Keratinocyte (primary cell): ENCODE results near the gene NT5DC3. TPM values are rescaled to one million over a fixed set of nuclear protein-coding genes. Genes with fewer than 3 reads are reported as not detected.

Source experiments
- DNase-seq: peaks from one replicate; pipeline ENCODE4 v3.0.0-alpha.2; 2011; ENCODE audit warnings: low read depth, missing footprints, low spot score
- FAIRE-seq: peaks from 2 replicates; lab custom pipeline; 2011; peaks lifted over from hg19 to GRCh38; lab: Jason Lieb, UNC
- H2AFZ ChIP-seq: 2 replicates; pipeline ENCODE4 v1.6.0; 2012; ENCODE audit warnings: low read length, control low read depth, inconsistent platforms; ENCODE audit not compliant: control insufficient read depth
- H3K27ac ChIP-seq: 2 replicates; pipeline ENCODE4 v1.5.1; 2011; ENCODE audit warnings: low read length; ENCODE audit not compliant: control insufficient read depth, insufficient read depth
- H3K27me3 ChIP-seq: 3 replicates; pipeline ENCODE4 v1.6.0; 2011; ENCODE audit warnings: low read length; ENCODE audit not compliant: control insufficient read depth, insufficient read depth; ENCODE audit errors: extremely low read depth
- H3K36me3 ChIP-seq, 2 experiments: 2 replicates in 1 of 2; 3 replicates in 1 of 2; pipeline ENCODE4 v1.5.1; 2011; ENCODE audit warnings: low read length in 2 of 2, mild to moderate bottlenecking in 1 of 2; ENCODE audit not compliant: control insufficient read depth in 2 of 2, insufficient read depth in 2 of 2; ENCODE audit errors: extremely low read depth in 1 of 2
- H3K4me1 ChIP-seq: 3 replicates; pipeline ENCODE4 v1.5.1; 2011; ENCODE audit warnings: low read length; ENCODE audit not compliant: control insufficient read depth, insufficient read depth; ENCODE audit errors: extremely low read depth
- H3K4me2 ChIP-seq: 3 replicates; pipeline ENCODE4 v1.6.0; 2011; ENCODE audit warnings: low read depth, low read length; ENCODE audit not compliant: control insufficient read depth, insufficient read depth; ENCODE audit errors: extremely low read depth
- H3K4me3 ChIP-seq, 3 experiments: fragments of 200-600 bp in 1 of 3; sonication (generic) in 1 of 3; 2 replicates in 2 of 3; 3 replicates in 1 of 3; pipeline ENCODE4 v1.5.1; 2011 to 2016; ENCODE audit warnings: low read length in 3 of 3, mild to moderate bottlenecking in 3 of 3, control low read depth in 2 of 3, inconsistent platforms in 1 of 3, low read depth in 1 of 3, mixed read lengths in 1 of 3, mixed run types in 1 of 3, moderate library complexity in 1 of 3; ENCODE audit not compliant: control insufficient read depth in 2 of 3, insufficient read depth in 2 of 3; ENCODE audit errors: extremely low read depth in 1 of 3
- H3K79me2 ChIP-seq: 2 replicates; pipeline ENCODE4 v1.6.0; 2012; ENCODE audit warnings: low read length; ENCODE audit not compliant: control insufficient read depth, insufficient read depth
- H3K9ac ChIP-seq: 3 replicates; pipeline ENCODE4 v1.6.0; 2011; ENCODE audit warnings: low read length; ENCODE audit not compliant: control insufficient read depth, insufficient read depth; ENCODE audit errors: extremely low read depth
- H3K9me1 ChIP-seq: 3 replicates; pipeline ENCODE4 v1.6.0; 2011; ENCODE audit warnings: low read length; ENCODE audit not compliant: control insufficient read depth, insufficient read depth; ENCODE audit errors: extremely low read depth
- H3K9me3 ChIP-seq: 2 replicates; pipeline ENCODE4 v1.5.1; 2012; ENCODE audit warnings: low read depth, low read length; ENCODE audit not compliant: control insufficient read depth
- H4K20me1 ChIP-seq: 3 replicates; pipeline ENCODE4 v1.6.0; 2011; ENCODE audit warnings: low read length; ENCODE audit not compliant: control insufficient read depth, insufficient read depth; ENCODE audit errors: extremely low read depth
- CTCF ChIP-seq, 3 experiments: IDR thresholded peaks in 1 of 3; conservative IDR thresholded peaks in 1 of 3; optimal IDR thresholded peaks in 1 of 3; 2 replicates in 2 of 3; 3 replicates in 1 of 3; pipeline versions ENCODE3 to v1.5.1; 2011; ENCODE audit warnings: low read length in 3 of 3, mild to moderate bottlenecking in 3 of 3, moderate library complexity in 2 of 3, control low read depth in 1 of 3, inconsistent platforms in 1 of 3; ENCODE audit not compliant: insufficient read depth in 2 of 3; ENCODE audit errors: extremely low read depth in 1 of 3
- EZH2 ChIP-seq: IDR thresholded peaks from one replicate; pipeline ENCODE4 v1.6.1; 2012; ENCODE audit warnings: inconsistent platforms, mild to moderate bottlenecking, low read length, moderate library complexity
- dilution Hi-C: fragments of 300-500 bp; cut with MboI; formaldehyde crosslinking; loops from one replicate; pipeline ENCODE4 v1.7.0; 2020; ENCODE audit warnings: low sequenced_read_pairs; ENCODE audit not compliant: extremely low pct_ligation_motif_present
- polyA plus RNA-seq, 5 experiments: library from polyadenylated mRNA; depleted of rRNA in 3 of 5; stranded (reverse) in 3 of 5; stranded (forward) in 1 of 5; unstranded in 1 of 5; fragments of >200 nt; gene quantifications; 1 replicate in 1 of 5; 2 replicates in 3 of 5; 3 replicates in 1 of 5; pipeline versions ENCODE4 v1.2.1 to v1.2.3, GENCODE V29; 2011 to 2012; ENCODE audit warnings: missing spikeins in 2 of 5, low read depth in 1 of 5, low replicate concordance in 1 of 5

The NT5DC3 gene
- polyA plus RNA-seq, 1 donor (not counting 4 experiments of a cell fraction or from before 2014, with no cell fraction given): 12.8 TPM

- Histone ChIP-seq H3K4me2 (peak overlapping the region; percentile 70), H3K9ac (peak overlapping the region; percentile 59), H3K36me3 (no peaks in the 10 kb centered on the region), H3K9me3 (no peaks in the 10 kb centered on the region), H4K20me1 (no peaks in the 10 kb centered on the region), H3K79me2 (no peaks in the 10 kb centered on the region), H3K4me1 (peaks cover 17% of the 10 kb centered on the region), H3K9me1 (peaks cover 2% of the 10 kb centered on the region), H3K27ac (peak overlapping the region; percentile 91), H3K27me3 (no peaks in the 10 kb centered on the region), H2AFZ (peak overlapping the region; percentile 91), H3K4me3 (peak overlapping the region in 1 of 3 experiments; percentile 24)
- peak; percentile 95 for DNase-seq
- dilution Hi-C loops: no loop called here
- peak; percentile 89 for FAIRE-seq
- TF ChIP-seq EZH2 (no peak), CTCF (optimal IDR thresholded peaks at IDR 0.05 in 1 of 3, IDR thresholded peaks at IDR 0.05 in 1 of 3, conservative IDR thresholded peaks at IDR 0.05 in 1 of 3; ENCODE audit: extremely low read depth in 1 of 3, insufficient read depth in 2 of 3, low read length in 3 of 3) (no peak)
Observed at GRCh38 chr12:103858953-103859601, 18.0 kb upstream of the NT5DC3 start.

GRCh38 chr12:103858335-103858734 is 17.3 kb upstream of the NT5DC3 start:
- FAIRE-seq (no peak), DNase-seq (no peak)
- Histone ChIP-seq H3K79me2 (no peaks in the 10 kb centered on the region), H3K4me3 (no peak overlapping the region), H3K27ac (peak overlapping the region; percentile 91), H3K4me1 (peaks cover 17% of the 10 kb centered on the region), H3K9me3 (no peaks in the 10 kb centered on the region), H3K4me2 (no peak overlapping the region), H4K20me1 (no peaks in the 10 kb centered on the region), H3K9ac (no peak overlapping the region), H3K27me3 (no peaks in the 10 kb centered on the region), H3K9me1 (peaks cover 2% of the 10 kb centered on the region), H3K36me3 (no peaks in the 10 kb centered on the region), H2AFZ (no peak overlapping the region)
- TF ChIP-seq EZH2: no peak
- TF ChIP-seq CTCF (optimal IDR thresholded peaks at IDR 0.05 in 1 of 3, IDR thresholded peaks at IDR 0.05 in 1 of 3, conservative IDR thresholded peaks at IDR 0.05 in 1 of 3; ENCODE audit: extremely low read depth in 1 of 3, insufficient read depth in 2 of 3, low read length in 3 of 3): no peak
- dilution Hi-C loops: no loop called here
